Measurements from ENCODE around the gene RAB4A.
A peak's percentile ranks its signal among the peaks of the same experiment; 100 is the strongest.

RAB4A gene

GRCh38 chr1:229229721-229230139, 41.2 kb upstream of the RAB4A start:
- POLR2A ChIA-PET: interaction anchor here (0.8 to 1.7 kb wide), 4 partner anchors 8 to 162 kb away, joined by 3 read pairs; partner anchors contain the start of genes CCSAP and RAB4A
- H3K36me3 ChIP-seq (ENCODE audit: control insufficient read depth in 2 of 2, insufficient read depth in 1 of 2, low read length in 2 of 2): no peaks in the 10 kb centered on the region
- CTCF ChIA-PET: interaction anchor here (0.6 to 8.7 kb wide), 19 partner anchors 9 to 566 kb away, joined by 3 to 115 read pairs (median 4); partner anchors contain the start of genes RAB4A and RHOU
- H3K4me1 ChIP-seq (ENCODE audit: control insufficient read depth, insufficient read depth, low read length): peaks cover 50% of the 10 kb centered on the region
- H3K27ac ChIP-seq (ENCODE audit: extremely low read depth, low read depth, low read length): peak overlapping the region; percentile 74
- H3K4me3 ChIP-seq (ENCODE audit: low read depth, low read length): no peak overlapping the region
- no peaks in the 10 kb centered on the region for H3K9me3 ChIP-seq (ENCODE audit: control insufficient read depth, insufficient read depth, low read depth, low read length)
- no peak for TF ChIP-seq ZNF335 (tag by site-specific recombination; conservative IDR thresholded peaks at IDR 0.05)
- TF ChIP-seq ZNF398 (tag by site-specific recombination; IDR thresholded peaks at IDR 0.05): peak; percentile 31; the same call in 1 of the 2 replicates
- no peak for TF ChIP-seq ZNF639 (tag by site-specific recombination; IDR thresholded peaks at IDR 0.05)
- TF ChIP-seq SP3 (tag by site-specific recombination; IDR thresholded peaks at IDR 0.05): peak; percentile 49; the same call in 1 of the 2 replicates
- no peak for TF ChIP-seq ZNF785 (tag by site-specific recombination; IDR thresholded peaks at IDR 0.05)
- TF ChIP-seq ZNF792 (tag by site-specific recombination; IDR thresholded peaks at IDR 0.05): no peak; the same call in 1 of the 2 replicates
- no peak for TF ChIP-seq KLF8 (tag by site-specific recombination; IDR thresholded peaks at IDR 0.05)
- 0 out of 2 replicates have a peak, but pooled peaks have one; percentile 19 for TF ChIP-seq ZNF610 (tag by site-specific recombination; IDR thresholded peaks at IDR 0.05; ENCODE audit: borderline replicate concordance)
- TF ChIP-seq TRIM28 (IDR thresholded peaks at IDR 0.05; ENCODE audit: borderline replicate concordance, low read length): peak; percentile 67; the same call in 1 of the 2 replicates
- no peak for TF ChIP-seq REPIN1 (tag by site-specific recombination; IDR thresholded peaks at IDR 0.05; ENCODE audit: low read depth)
- no peak for TF ChIP-seq PBX3 (CRISPR knock-in tag; IDR thresholded peaks at IDR 0.05)
- TF ChIP-seq KLF7 (tag by site-specific recombination; IDR thresholded peaks at IDR 0.05; ENCODE audit: borderline replicate concordance): no peak
- TF ChIP-seq ZNF404 (tag by site-specific recombination; IDR thresholded peaks at IDR 0.05): no peak
- no peak for TF ChIP-seq ZNF248 (tag by site-specific recombination; IDR thresholded peaks at IDR 0.05)
- 0 out of 2 replicates have a peak, but pooled peaks have one; percentile 50 for TF ChIP-seq GFI1B (tag by site-specific recombination; IDR thresholded peaks at IDR 0.05)
- TF ChIP-seq ZNF48 (tag by site-specific recombination; IDR thresholded peaks at IDR 0.05): no peak
- no peak for TF ChIP-seq ZNF16 (tag by site-specific recombination; IDR thresholded peaks at IDR 0.05; ENCODE audit: low read depth)
- TF ChIP-seq, protein P1, sequence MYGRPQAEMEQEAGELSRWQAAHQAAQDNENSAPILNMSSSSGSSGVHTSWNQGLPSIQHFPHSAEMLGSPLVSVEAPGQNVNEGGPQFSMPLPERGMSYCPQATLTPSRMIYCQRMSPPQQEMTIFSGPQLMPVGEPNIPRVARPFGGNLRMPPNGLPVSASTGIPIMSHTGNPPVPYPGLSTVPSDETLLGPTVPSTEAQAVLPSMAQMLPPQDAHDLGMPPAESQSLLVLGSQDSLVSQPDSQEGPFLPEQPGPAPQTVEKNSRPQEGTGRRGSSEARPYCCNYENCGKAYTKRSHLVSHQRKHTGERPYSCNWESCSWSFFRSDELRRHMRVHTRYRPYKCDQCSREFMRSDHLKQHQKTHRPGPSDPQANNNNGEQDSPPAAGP (tag by site-specific recombination; IDR thresholded peaks at IDR 0.05): no peak
- TF ChIP-seq, protein P2, sequence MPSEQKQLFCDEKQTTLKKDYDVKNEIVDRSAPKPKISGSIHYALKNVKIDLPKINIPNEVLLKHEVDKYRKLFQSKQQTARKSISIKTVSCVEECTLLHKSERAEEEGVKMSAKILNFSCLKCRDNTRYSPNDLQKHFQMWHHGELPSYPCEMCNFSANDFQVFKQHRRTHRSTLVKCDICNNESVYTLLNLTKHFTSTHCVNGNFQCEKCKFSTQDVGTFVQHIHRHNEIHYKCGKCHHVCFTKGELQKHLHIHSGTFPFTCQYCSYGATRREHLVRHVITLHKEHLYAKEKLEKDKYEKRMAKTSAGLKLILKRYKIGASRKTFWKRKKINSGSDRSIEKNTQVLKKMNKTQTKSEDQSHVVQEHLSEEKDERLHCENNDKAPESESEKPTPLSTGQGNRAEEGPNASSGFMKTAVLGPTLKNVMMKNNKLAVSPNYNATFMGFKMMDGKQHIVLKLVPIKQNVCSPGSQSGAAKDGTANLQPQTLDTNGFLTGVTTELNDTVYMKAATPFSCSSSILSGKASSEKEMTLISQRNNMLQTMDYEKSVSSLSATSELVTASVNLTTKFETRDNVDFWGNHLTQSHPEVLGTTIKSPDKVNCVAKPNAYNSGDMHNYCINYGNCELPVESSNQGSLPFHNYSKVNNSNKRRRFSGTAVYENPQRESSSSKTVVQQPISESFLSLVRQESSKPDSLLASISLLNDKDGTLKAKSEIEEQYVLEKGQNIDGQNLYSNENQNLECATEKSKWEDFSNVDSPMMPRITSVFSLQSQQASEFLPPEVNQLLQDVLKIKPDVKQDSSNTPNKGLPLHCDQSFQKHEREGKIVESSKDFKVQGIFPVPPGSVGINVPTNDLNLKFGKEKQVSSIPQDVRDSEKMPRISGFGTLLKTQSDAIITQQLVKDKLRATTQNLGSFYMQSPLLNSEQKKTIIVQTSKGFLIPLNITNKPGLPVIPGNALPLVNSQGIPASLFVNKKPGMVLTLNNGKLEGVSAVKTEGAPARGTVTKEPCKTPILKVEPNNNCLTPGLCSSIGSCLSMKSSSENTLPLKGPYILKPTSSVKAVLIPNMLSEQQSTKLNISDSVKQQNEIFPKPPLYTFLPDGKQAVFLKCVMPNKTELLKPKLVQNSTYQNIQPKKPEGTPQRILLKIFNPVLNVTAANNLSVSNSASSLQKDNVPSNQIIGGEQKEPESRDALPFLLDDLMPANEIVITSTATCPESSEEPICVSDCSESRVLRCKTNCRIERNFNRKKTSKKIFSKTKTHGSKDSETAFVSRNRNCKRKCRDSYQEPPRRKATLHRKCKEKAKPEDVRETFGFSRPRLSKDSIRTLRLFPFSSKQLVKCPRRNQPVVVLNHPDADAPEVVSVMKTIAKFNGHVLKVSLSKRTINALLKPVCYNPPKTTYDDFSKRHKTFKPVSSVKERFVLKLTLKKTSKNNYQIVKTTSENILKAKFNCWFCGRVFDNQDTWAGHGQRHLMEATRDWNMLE (tag by site-specific recombination; conservative IDR thresholded peaks at IDR 0.05; ENCODE audit: low read depth): 0 out of 2 replicates have a peak, but pooled peaks have one; percentile 3

Data from HEK293 (cell line).